Gastrocnemius medialis (tissue), 4 donors: ENCODE data around the gene NRG4. TPM values are rescaled to one million over a fixed set of nuclear protein-coding genes. Genes with fewer than 3 reads are reported as not detected.
"Not testable (repeated sequence)": the region's sequence is repeated elsewhere in the genome, so short reads cannot be mapped to it uniquely, and the experiment has no call there.

ENCODE experiments used
- ATAC-seq, 2 donors: fragments of 150-250 bp; one replicate each; pipeline ENCODE4 v1.9.1; 2016
- DNase-seq, 2 donors: peaks; one replicate each; pipeline ENCODE4 v3.0.0-alpha.2; 2019
- H3K27ac ChIP-seq, 4 donors: fragments of 200-600 bp; sonication (generic); 1 replicate in 1 of 4; 2 replicates in 3 of 4; pipeline ENCODE4 v1.5.1; 2016 to 2018; ENCODE audit warnings: mild to moderate bottlenecking in 2 of 4, moderate library complexity in 1 of 4
- H3K27me3 ChIP-seq, 3 donors: fragments of 200-600 bp; sonication (generic) in 2 of 3; 1 replicate in 1 of 3; 2 replicates in 2 of 3; pipeline versions ENCODE4 v1.5.1 to v1.6.0; 2016 to 2019; ENCODE audit warnings: mild to moderate bottlenecking in 1 of 3, moderate library complexity in 1 of 3
- H3K36me3 ChIP-seq, 2 donors: fragments of 200-600 bp; sonication (generic) in 1 of 2; one replicate each; pipeline ENCODE4 v1.5.1; 2017 to 2018
- H3K4me1 ChIP-seq, 2 donors: fragments of 200-600 bp; sonication (generic) in 1 of 2; one replicate each; pipeline ENCODE4 v1.5.1; 2016 to 2017; ENCODE audit warnings: mild to moderate bottlenecking in 2 of 2
- H3K4me3 ChIP-seq, 4 donors: fragments of 200-600 bp; sonication (generic) in 3 of 4; 1 replicate in 1 of 4; 2 replicates in 3 of 4; pipeline ENCODE4 v1.5.1; 2016 to 2019; ENCODE audit warnings: mild to moderate bottlenecking in 2 of 4
- H3K9me3 ChIP-seq, 3 donors: fragments of 200-600 bp; sonication (generic) in 2 of 3; 1 replicate in 1 of 3; 2 replicates in 2 of 3; pipeline ENCODE4 v1.5.1; 2016 to 2019
- CTCF ChIP-seq, 5 experiments: fragments of 450-650 bp in 3 of 5; fragments of 200-600 bp in 2 of 5; sonication (generic) in 2 of 5; IDR thresholded peaks in 4 of 5; conservative IDR thresholded peaks in 1 of 5; 1 replicate in 4 of 5; 2 replicates in 1 of 5; pipeline ENCODE4 v1.5.1; 2016 to 2019; ENCODE audit warnings: antibody characterized with exemption in 5 of 5, mild to moderate bottlenecking in 3 of 5, moderate library complexity in 3 of 5
- POLR2A ChIP-seq, 2 donors: fragments of 450-650 bp; IDR thresholded peaks; one replicate each; pipeline ENCODE4 v1.6.1; 2017; ENCODE audit warnings: antibody characterized with exemption in 2 of 2, mild to moderate bottlenecking in 2 of 2, moderate library complexity in 2 of 2
- in situ Hi-C, 4 donors: fragments of 200-750 bp; cut with MboI; loops; one replicate each; pipeline versions ENCODE4 v1.15.0 to v1.8.0; 2017; ENCODE audit warnings: low sequenced_read_pairs in 4 of 4
- intact Hi-C: fragments of 100-400 bp; cut with DNase I; formaldehyde crosslinking; loops from one replicate; pipeline ENCODE4 v1.15.1; 2023; ENCODE audit warnings: low total_unique reads
- total RNA-seq, 4 donors: library from RNA; depleted of rRNA; stranded (reverse); fragments of >200 nt; gene quantifications; one replicate each; pipeline versions ENCODE4 v1.1.0 to v1.2.3, GENCODE V29; 2016

NRG4 gene
- total RNA-seq, 4 donors from 2014 or later: 2.0 to 9.8 (median 3.4) TPM

GRCh38 chr15:76035593-76035992, 23.4 kb upstream of the NRG4 start:
- DNase-seq (no peak), ATAC-seq (no peak)
- Histone ChIP-seq H3K4me1 (no peaks in the 10 kb centered on the region), H3K36me3 (no peaks in the 10 kb centered on the region), H3K27ac (no peak overlapping the region), H3K4me3 (no peak overlapping the region), H3K9me3 (no peaks in the 10 kb centered on the region), H3K27me3 (no peaks in the 10 kb centered on the region)
- in situ Hi-C loops (no loop called here), intact Hi-C loops (no loop called here)
- TF ChIP-seq POLR2A (IDR thresholded peaks at IDR 0.05) (no peak), CTCF (IDR thresholded peaks at IDR 0.05 in 4 of 5, conservative IDR thresholded peaks at IDR 0.05 in 1 of 5) (no peak)

GRCh38 chr15:76034111-76034510, 21.9 kb upstream of the NRG4 start:
- Histone ChIP-seq H3K9me3 (no peaks in the 10 kb centered on the region), H3K27me3 (no peaks in the 10 kb centered on the region), H3K4me3 (no peak overlapping the region), H3K4me1 (no peaks in the 10 kb centered on the region), H3K36me3 (no peaks in the 10 kb centered on the region), H3K27ac (no peak overlapping the region)
- TF ChIP-seq POLR2A (IDR thresholded peaks at IDR 0.05) (no peak), CTCF (IDR thresholded peaks at IDR 0.05 in 4 of 5, conservative IDR thresholded peaks at IDR 0.05 in 1 of 5) (no peak)
- intact Hi-C loops: no loop called here
- DNase-seq (no peak), ATAC-seq (no peak)
- in situ Hi-C loops: no loop called here

- ATAC-seq (no peak), DNase-seq (no peak)
- Histone ChIP-seq H3K4me1 (no peaks in the 10 kb centered on the region), H3K9me3 (no peaks in the 10 kb centered on the region), H3K36me3 (no peaks in the 10 kb centered on the region), H3K27me3 (no peaks in the 10 kb centered on the region), H3K27ac (no peak overlapping the region), H3K4me3 (no peak overlapping the region)
- intact Hi-C loops: no loop called here
- no peak for TF ChIP-seq CTCF (IDR thresholded peaks at IDR 0.05 in 4 of 5, conservative IDR thresholded peaks at IDR 0.05 in 1 of 5)
- no peak for TF ChIP-seq POLR2A (IDR thresholded peaks at IDR 0.05)
- in situ Hi-C loops: no loop called here
Measured at GRCh38 chr15:76033438-76033837, 21.2 kb upstream of the NRG4 start.

GRCh38 chr15:76032046-76032445, 19.8 kb upstream of the NRG4 start:
- TF ChIP-seq POLR2A (IDR thresholded peaks at IDR 0.05) (no peak), CTCF (IDR thresholded peaks at IDR 0.05 in 4 of 5, conservative IDR thresholded peaks at IDR 0.05 in 1 of 5) (no peak)
- H3K9me3 ChIP-seq: no peaks in the 10 kb centered on the region
- H3K27ac ChIP-seq: no peak overlapping the region
- H3K27me3 ChIP-seq: no peaks in the 10 kb centered on the region
- H3K4me3 ChIP-seq: no peak overlapping the region
- ATAC-seq (no peak), DNase-seq (no peak)
- intact Hi-C loops: no loop called here
- H3K36me3 ChIP-seq: no peaks in the 10 kb centered on the region
- in situ Hi-C loops: no loop called here
- no peaks in the 10 kb centered on the region for H3K4me1 ChIP-seq

GRCh38 chr15:76024021-76024768, 12.0 kb upstream of the NRG4 start:
- no peaks in the 10 kb centered on the region for H3K9me3 ChIP-seq
- H3K27me3 ChIP-seq: no peaks in the 10 kb centered on the region
- no peaks in the 10 kb centered on the region for H3K4me1 ChIP-seq
- in situ Hi-C loops (no loop called here), intact Hi-C loops (no loop called here)
- DNase-seq (no peak), ATAC-seq (no peak)
- no peaks in the 10 kb centered on the region for H3K36me3 ChIP-seq
- TF ChIP-seq POLR2A (IDR thresholded peaks at IDR 0.05) (no peak), CTCF (IDR thresholded peaks at IDR 0.05 in 4 of 5, conservative IDR thresholded peaks at IDR 0.05 in 1 of 5) (no peak)
- H3K27ac ChIP-seq: no peak overlapping the region
- H3K4me3 ChIP-seq: no peak overlapping the region

- H3K27me3 ChIP-seq, ATAC-seq, H3K27ac ChIP-seq, in situ Hi-C loops, H3K36me3 ChIP-seq, H3K4me3 ChIP-seq, H3K9me3 ChIP-seq, DNase-seq, H3K4me1 ChIP-seq, intact Hi-C loops: not testable (repeated sequence)
Measured at GRCh38 chr15:76013470-76013869, 1.2 kb upstream of the NRG4 start.
